ENCODE results near the gene GPATCH1.

GPATCH1 gene

GRCh38 chr19:33090179-33090578 lies 9.2 kb downstream of the GPATCH1 start:
- Histone ChIP-seq H3F3A (ENCODE audit: insufficient read depth, low read length) (no peaks in the 10 kb centered on the region), H3K79me2 (ENCODE audit: insufficient read depth, low read length) (no peaks in the 10 kb centered on the region), H4K20me1 (ENCODE audit: insufficient read depth, low read length) (no peaks in the 10 kb centered on the region), H3K9ac (ENCODE audit: low read length) (no peak overlapping the region), H3K9me3 (ENCODE audit: low read length) (no peaks in the 10 kb centered on the region), H3K27ac (ENCODE audit: low read depth, low read length, poor library complexity, severe bottlenecking) (no peak overlapping the region), H2AFZ (ENCODE audit: low read length) (no peak overlapping the region), H3K4me1 (ENCODE audit: insufficient read depth, low read length, severe bottlenecking) (no peaks in the 10 kb centered on the region), H3K9me2 (ENCODE audit: low read depth, low read length) (no peaks in the 10 kb centered on the region), H3K27me3 (ENCODE audit: insufficient read depth, low read length) (no peaks in the 10 kb centered on the region), H3K4me3 (ENCODE audit: low read depth, low read length, poor library complexity, severe bottlenecking) (no peak overlapping the region), H3K4me2 (ENCODE audit: low read length) (no peak overlapping the region), H3K36me3 (ENCODE audit: insufficient read depth, low read length) (peaks cover 51% of the 10 kb centered on the region)
- TF ChIP-seq CTCF (IDR thresholded peaks at IDR 0.05; ENCODE audit: low read length) (no peak), EZH2 (IDR thresholded peaks at IDR 0.05; ENCODE audit: borderline replicate concordance, low read length) (no peak)

DNA sequence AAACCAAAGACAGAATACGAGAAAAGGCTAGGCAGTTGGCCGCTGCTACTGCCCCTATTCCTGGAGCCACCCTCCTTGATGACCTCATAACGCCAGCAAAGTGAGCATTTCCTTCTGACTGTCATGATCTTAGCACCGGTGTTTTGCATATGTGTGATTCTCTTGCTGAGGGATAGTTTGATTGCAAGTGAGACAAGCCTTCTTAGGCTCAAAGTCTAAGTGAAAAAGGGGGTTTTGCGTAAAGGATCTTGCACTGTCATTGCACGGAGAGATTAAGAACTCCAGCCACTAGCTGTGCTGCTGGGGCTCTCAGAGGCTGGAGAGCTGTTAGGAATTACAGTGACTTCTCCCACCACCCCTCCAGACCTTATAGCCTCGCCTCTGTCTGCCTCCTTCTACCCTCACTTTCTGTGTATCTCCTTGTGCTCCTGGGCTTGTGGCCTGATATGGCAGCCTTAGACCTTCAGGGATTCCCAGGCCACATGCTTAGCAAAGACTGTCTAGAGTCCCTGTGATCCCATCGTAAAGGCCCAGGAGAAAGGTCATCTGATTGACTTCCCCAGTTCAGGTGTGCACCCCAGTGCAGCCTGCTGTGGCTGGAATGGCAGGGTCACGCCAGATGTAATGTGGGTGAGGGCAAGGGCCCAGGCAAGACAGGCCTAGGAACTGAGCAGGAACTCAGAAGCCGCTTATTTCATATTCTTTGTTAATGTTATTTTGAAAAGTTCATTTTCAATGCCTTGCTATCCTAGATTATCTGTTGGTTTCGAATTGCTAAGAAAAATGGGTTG lies 12.6 kb downstream of the GPATCH1 start:
- Histone ChIP-seq H3K36me3 (ENCODE audit: insufficient read depth, low read length) (peaks cover 73% of the 10 kb centered on the region), H3K27me3 (ENCODE audit: insufficient read depth, low read length) (no peaks in the 10 kb centered on the region)

DNA sequence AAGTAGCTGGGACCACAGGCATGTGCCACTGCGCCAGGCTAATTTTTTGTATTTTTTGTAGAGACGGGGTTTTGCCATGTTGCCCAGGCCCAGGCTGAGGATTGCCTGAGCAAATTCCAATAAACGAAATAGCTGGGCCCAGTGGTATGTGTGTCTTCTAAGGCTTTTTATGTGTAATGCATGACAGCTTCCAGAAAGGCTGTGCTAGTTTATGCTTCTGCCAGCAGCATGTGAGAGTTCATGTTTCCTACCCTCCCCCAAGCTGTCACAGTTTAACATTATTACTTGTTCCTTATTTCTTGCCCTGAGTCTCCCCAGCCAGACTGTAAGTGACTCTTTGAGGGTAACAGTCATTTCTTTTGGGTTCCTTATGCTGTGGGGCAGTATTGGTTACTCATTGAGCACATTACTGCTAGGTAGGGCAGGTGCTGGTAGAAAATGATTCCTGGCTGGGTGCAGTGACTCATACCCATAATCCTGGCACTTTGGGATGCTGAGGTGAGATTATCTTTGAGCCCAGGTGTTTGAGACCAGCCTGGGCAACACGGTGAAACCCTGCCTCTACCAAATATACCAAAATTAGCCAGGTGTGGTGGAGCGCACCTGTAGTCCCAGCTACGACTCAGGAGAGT lies 13.6 kb downstream of the GPATCH1 start:
- Histone ChIP-seq H3K79me2 (ENCODE audit: insufficient read depth, low read length) (no peaks in the 10 kb centered on the region), H2AFZ (ENCODE audit: low read length) (no peak overlapping the region), H3K9ac (ENCODE audit: low read length) (no peak overlapping the region), H3K27me3 (ENCODE audit: insufficient read depth, low read length) (no peaks in the 10 kb centered on the region), H4K20me1 (ENCODE audit: insufficient read depth, low read length) (no peaks in the 10 kb centered on the region), H3K4me3 (ENCODE audit: low read depth, low read length, poor library complexity, severe bottlenecking) (no peak overlapping the region), H3K9me3 (ENCODE audit: low read length) (no peaks in the 10 kb centered on the region), H3K4me1 (ENCODE audit: insufficient read depth, low read length, severe bottlenecking) (no peaks in the 10 kb centered on the region), H3F3A (ENCODE audit: insufficient read depth, low read length) (no peaks in the 10 kb centered on the region), H3K4me2 (ENCODE audit: low read length) (no peak overlapping the region), H3K9me2 (ENCODE audit: low read depth, low read length) (no peaks in the 10 kb centered on the region), H3K27ac (ENCODE audit: low read depth, low read length, poor library complexity, severe bottlenecking) (no peak overlapping the region), H3K36me3 (ENCODE audit: insufficient read depth, low read length) (peaks cover 65% of the 10 kb centered on the region)
- no peak for TF ChIP-seq EZH2 (IDR thresholded peaks at IDR 0.05; ENCODE audit: borderline replicate concordance, low read length)
- no peak for TF ChIP-seq CTCF (IDR thresholded peaks at IDR 0.05; ENCODE audit: low read length)

More for the DNA sequence above, 12.6 kb downstream of the GPATCH1 start:
- Histone ChIP-seq H3K79me2 (ENCODE audit: insufficient read depth, low read length) (no peaks in the 10 kb centered on the region), H3K9me3 (ENCODE audit: low read length) (no peaks in the 10 kb centered on the region), H3K27ac (ENCODE audit: low read depth, low read length, poor library complexity, severe bottlenecking) (no peak overlapping the region), H3K9ac (ENCODE audit: low read length) (no peak overlapping the region), H3K4me2 (ENCODE audit: low read length) (no peak overlapping the region), H2AFZ (ENCODE audit: low read length) (no peak overlapping the region), H3F3A (ENCODE audit: insufficient read depth, low read length) (no peaks in the 10 kb centered on the region), H4K20me1 (ENCODE audit: insufficient read depth, low read length) (no peaks in the 10 kb centered on the region), H3K4me3 (ENCODE audit: low read depth, low read length, poor library complexity, severe bottlenecking) (no peak overlapping the region), H3K4me1 (ENCODE audit: insufficient read depth, low read length, severe bottlenecking) (no peaks in the 10 kb centered on the region), H3K9me2 (ENCODE audit: low read depth, low read length) (no peaks in the 10 kb centered on the region)
- TF ChIP-seq CTCF (IDR thresholded peaks at IDR 0.05; ENCODE audit: low read length) = no peak
- TF ChIP-seq EZH2 (IDR thresholded peaks at IDR 0.05; ENCODE audit: borderline replicate concordance, low read length) = no peak
